Kidney epithelial cell (primary cell): ENCODE data around the gene ICOS. TPM values are rescaled to one million over a fixed set of nuclear protein-coding genes. Genes with fewer than 3 reads are reported as not detected.

Experiments used
- DNase-seq: peaks from one replicate; pipeline ENCODE4 v3.0.0-alpha.2; 2010; ENCODE audit warnings: low read depth
- H3K27me3 ChIP-seq: 2 replicates; pipeline ENCODE4 v1.6.0; 2011; ENCODE audit warnings: low read length; ENCODE audit not compliant: control insufficient read depth, insufficient read depth
- H3K36me3 ChIP-seq: 2 replicates; pipeline ENCODE4 v1.5.1; 2011; ENCODE audit warnings: low read length; ENCODE audit not compliant: control insufficient read depth, insufficient read depth
- H3K4me3 ChIP-seq: 2 replicates; pipeline ENCODE4 v1.5.1; 2011; ENCODE audit warnings: low read depth, mild to moderate bottlenecking, control low read depth, low read length
- CTCF ChIP-seq: IDR thresholded peaks from 2 replicates; pipeline ENCODE4 v1.5.1; 2011; ENCODE audit warnings: mild to moderate bottlenecking, moderate library complexity, low read length, control low read depth, inconsistent platforms; ENCODE audit not compliant: insufficient read depth, poor library complexity, severe bottlenecking
- total RNA-seq: library from RNA; depleted of rRNA; stranded (reverse); fragments of >200 nt; gene quantifications from 2 replicates; pipeline ENCODE4 v1.2.3, GENCODE V29; 2015

ICOS gene
- total RNA-seq, 1 donor from 2014 or later: not detected

- no peak for DNase-seq
- H3K27me3 ChIP-seq: no peaks in the 10 kb centered on the region
- no peaks in the 10 kb centered on the region for H3K36me3 ChIP-seq
- H3K4me3 ChIP-seq: no peak overlapping the region
- TF ChIP-seq CTCF: no peak
These were observed 34.7 kb downstream of the ICOS start for GRCh38 chr2:203971251-203971650.

DNA sequence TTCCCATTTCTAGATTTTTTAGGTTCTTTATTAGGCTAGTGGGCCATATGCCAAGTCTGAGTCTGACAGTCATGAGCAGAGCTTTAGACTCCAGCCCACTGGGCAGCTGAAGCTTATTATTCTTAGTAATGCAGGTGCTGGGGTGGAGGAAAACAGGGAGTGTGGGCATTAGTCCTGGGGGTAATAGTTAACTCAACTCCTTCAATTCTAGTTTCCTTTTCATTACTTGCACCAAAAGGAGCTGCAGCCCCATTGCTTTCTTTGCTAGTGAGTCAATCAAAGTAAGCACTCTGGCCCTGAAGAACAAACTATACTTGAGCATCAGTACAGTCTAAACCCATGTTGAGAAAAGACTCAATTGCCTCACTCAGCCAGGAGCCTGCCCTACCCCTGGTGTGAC, 35.5 kb downstream of the ICOS start:
- no peak for TF ChIP-seq CTCF
- no peak for DNase-seq
- no peaks in the 10 kb centered on the region for H3K36me3 ChIP-seq
- H3K4me3 ChIP-seq: no peak overlapping the region
- H3K27me3 ChIP-seq: no peaks in the 10 kb centered on the region

GRCh38 chr2:203973000-203973399, 36.4 kb downstream of the ICOS start:
- Histone ChIP-seq H3K4me3 (no peak overlapping the region), H3K27me3 (no peaks in the 10 kb centered on the region), H3K36me3 (no peaks in the 10 kb centered on the region)
- no peak for TF ChIP-seq CTCF
- no peak for DNase-seq

DNA sequence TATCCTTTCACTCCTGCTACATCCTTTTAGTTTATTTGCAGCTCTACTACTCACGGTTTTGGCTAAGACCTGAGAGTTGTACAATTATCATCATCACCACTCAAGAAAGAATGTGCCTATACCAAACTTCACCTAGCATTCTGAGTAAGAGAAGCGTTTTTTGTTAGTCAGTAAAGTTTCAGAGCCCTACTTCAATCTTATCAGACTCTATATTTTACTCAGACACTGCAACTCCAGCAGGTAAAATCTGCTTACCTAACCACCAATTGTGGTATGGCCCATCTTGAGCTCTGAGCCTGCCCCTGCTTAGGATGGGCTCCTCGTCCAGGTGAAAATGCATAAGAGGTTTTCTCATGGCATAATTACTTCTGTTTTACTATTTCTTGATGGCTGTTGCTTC, 37.1 kb downstream of the ICOS start:
- TF ChIP-seq CTCF: no peak
- H3K27me3 ChIP-seq: no peaks in the 10 kb centered on the region

DNA sequence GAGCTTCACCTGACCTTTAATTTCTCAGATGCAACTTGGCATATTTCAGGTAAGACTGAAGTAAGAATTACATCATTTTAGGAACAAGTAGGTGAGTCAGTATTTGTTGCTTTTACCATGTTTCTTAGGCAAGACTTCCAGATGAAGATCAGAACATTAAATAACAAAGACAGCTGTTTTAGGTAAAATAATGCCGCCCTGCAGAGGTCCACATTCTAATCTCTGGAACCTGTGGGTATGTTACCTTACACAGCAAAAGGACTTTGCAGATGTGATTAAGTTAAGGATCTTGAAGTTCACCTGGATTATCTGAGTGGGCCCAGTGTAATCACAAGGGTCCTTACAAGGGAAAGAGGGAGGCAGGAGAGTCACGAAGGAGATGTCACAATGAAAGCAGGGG, 39.3 kb downstream of the ICOS start:
- TF ChIP-seq CTCF: no peak
- no peaks in the 10 kb centered on the region for H3K27me3 ChIP-seq
- H3K36me3 ChIP-seq: no peaks in the 10 kb centered on the region
- no peak for DNase-seq
- no peak overlapping the region for H3K4me3 ChIP-seq

More for the DNA sequence above, 37.1 kb downstream of the ICOS start:
- no peaks in the 10 kb centered on the region for H3K36me3 ChIP-seq
- H3K4me3 ChIP-seq: no peak overlapping the region
- DNase-seq: no peak

DNA sequence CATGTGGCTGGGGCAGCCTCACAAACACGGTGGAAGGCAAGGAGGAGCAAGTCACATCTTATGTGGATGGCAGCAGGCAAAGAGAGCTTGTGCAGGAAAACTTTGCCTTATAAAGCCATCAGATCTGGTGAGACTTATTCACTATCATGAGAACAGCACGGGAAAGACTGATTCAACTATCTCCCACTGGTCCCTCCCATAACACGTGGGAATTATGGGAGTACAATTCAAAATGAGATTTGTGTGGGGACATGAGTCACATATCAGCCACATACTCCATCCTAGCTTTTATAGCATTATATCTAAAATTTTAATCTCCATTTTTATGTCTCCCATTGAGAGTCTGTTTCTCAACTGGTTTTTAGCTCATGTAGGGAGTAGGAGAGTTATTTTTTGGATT, 45.7 kb downstream of the ICOS start:
- DNase-seq: no peak
- H3K27me3 ChIP-seq: no peaks in the 10 kb centered on the region
- no peak overlapping the region for H3K4me3 ChIP-seq
- no peaks in the 10 kb centered on the region for H3K36me3 ChIP-seq
- no peak for TF ChIP-seq CTCF
